Duodenal mucosa (tissue), 2 donors: ENCODE data around the gene RITA1.

Experiments
- H3K27ac ChIP-seq: one replicate; pipeline ENCODE4 v1.7.0; 2013; ENCODE audit warnings: low read depth, low read length
- H3K27me3 ChIP-seq, 2 donors: one replicate each; pipeline ENCODE4 v1.7.0; 2013; ENCODE audit warnings: low read length in 2 of 2, control low read depth in 1 of 2; ENCODE audit not compliant: insufficient read depth in 2 of 2, control insufficient read depth in 1 of 2
- H3K36me3 ChIP-seq, 2 donors: one replicate each; pipeline ENCODE4 v1.7.0; 2013; ENCODE audit warnings: low read length in 2 of 2, control low read depth in 1 of 2; ENCODE audit not compliant: insufficient read depth in 2 of 2, control insufficient read depth in 1 of 2
- H3K4me1 ChIP-seq, 2 donors: one replicate each; pipeline ENCODE4 v1.7.0; 2013; ENCODE audit warnings: low read length in 2 of 2, control low read depth in 1 of 2; ENCODE audit not compliant: insufficient read depth in 2 of 2, control insufficient read depth in 1 of 2
- H3K4me3 ChIP-seq, 2 donors: one replicate each; pipeline ENCODE4 v1.7.0; 2013; ENCODE audit warnings: low read length in 2 of 2, low read depth in 1 of 2
- H3K9ac ChIP-seq, 2 donors: one replicate each; pipeline ENCODE4 v1.7.0; 2013; ENCODE audit warnings: low read length in 2 of 2, low read depth in 1 of 2
- H3K9me3 ChIP-seq, 2 donors: one replicate each; pipeline ENCODE4 v1.7.0; 2013; ENCODE audit warnings: low read length in 2 of 2, control low read depth in 1 of 2; ENCODE audit not compliant: control insufficient read depth in 1 of 2

The RITA1 gene

DNA sequence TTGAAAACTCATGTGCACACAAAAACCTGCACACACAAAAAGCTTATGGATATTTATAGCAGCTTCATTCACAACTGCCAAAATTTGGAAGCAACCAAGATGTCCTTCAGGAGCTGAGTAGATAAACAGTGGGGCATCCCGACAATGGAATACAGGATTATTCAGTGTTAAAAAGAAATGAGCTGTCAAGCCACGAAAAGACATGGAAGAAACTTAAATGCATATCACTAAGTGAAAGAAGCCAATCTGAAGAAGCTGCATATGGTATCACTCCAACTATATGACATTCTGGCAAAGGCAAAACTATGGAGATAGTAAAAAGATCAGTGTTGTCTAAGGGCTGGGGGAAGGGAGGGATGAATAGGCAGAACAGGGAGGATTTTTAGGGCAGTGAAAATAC, 30.5 kb downstream of the RITA1 start:
- no peaks in the 10 kb centered on the region for H3K36me3 ChIP-seq
- no peak overlapping the region for H3K9ac ChIP-seq
- no peaks in the 10 kb centered on the region for H3K9me3 ChIP-seq
- no peak overlapping the region for H3K27ac ChIP-seq
- peaks cover 4 to 11% of the 10 kb centered on the region in 2 donors for H3K4me1 ChIP-seq
- no peak overlapping the region for H3K4me3 ChIP-seq
- H3K27me3 ChIP-seq: no peaks in the 10 kb centered on the region

DNA sequence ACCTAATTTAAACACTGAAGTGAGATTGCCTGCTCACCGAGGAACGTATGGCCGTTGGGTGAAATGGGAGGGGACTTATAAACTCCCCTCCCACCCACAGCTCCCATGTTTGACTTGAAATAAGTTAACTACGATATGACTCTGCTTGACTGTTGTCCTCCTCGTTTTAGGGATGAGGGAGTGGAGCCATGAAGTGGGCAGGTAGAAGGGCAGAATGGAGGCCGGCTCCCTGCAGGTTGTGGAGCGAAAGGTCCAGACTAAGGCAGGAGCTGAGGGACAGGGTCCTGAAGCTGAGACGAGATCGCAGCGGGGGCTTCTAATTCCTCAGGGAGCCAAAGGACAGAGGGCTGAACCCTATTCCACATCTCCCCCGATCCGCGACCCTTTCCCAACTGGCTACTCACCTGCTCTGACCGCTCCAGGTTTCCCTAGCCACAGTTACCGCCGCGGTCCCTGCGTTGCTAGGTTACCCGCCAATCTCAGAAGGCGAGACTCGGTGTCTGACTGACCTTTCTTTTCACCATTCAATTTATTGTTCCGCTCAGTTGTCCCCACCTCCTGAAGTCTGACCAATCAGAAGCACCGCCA, 35.2 kb downstream of the RITA1 start:
- Histone ChIP-seq H3K27ac (no peak overlapping the region), H3K9ac (peak overlapping the region; percentile 41 to 69), H3K27me3 (no peaks in the 10 kb centered on the region), H3K4me3 (peak overlapping the region; percentile 74 to 94), H3K4me1 (peaks cover 19 to 31% of the 10 kb centered on the region in 2 donors), H3K36me3 (no peaks in the 10 kb centered on the region), H3K9me3 (no peaks in the 10 kb centered on the region)

DNA sequence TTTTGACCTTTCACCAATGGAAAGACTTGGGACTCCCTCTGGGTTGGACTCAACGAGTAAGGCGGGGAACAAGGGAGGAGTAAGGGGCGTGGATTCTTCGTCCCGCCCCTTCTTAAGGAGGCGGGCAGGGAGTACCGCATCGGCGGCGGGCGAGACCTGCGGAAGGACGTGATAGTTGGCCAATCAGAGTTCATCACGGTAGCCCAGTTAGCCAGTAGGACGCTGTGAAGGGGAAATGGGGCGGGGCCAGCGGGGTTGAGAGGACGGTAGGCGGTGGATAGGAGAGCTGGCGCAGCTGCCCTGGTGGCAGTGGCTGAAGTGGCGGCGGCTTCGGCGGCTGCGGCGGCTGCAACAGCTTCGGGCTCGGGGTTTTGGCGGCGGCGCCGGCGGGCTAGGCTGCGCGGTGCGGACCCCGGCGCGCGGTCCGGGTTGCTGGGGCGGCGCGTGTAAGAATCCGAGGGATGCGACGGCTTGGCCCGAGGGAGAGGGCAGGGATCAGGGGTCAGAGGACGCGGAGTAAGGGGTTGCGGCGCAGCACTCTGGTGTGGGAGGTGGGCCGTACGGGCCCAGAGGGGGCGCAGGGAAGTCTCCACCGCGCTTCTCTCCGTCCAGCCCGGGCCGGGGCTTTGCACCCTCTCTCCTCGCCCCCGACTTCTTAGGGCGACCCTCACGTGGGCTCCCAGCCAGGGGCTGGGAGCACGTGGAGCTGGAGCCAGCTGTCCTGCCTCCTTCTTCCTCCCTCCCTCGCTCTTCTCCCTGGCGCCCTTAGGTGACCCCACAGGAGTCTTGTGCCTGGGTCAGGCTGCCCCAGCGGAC, 35.9 kb downstream of the RITA1 start, which contains the start of gene TPCN1:
TSS of gene TPCN1 (plus strand) at position 284 of the 816 bp plus-strand sequence. CDS start 5,389 bp downstream, outside the sequence.
- no peaks in the 10 kb centered on the region for H3K9me3 ChIP-seq
- peak within 1 kb of the TSS; percentile 82 to 91 for H3K9ac ChIP-seq
- H3K27me3 ChIP-seq: no peaks in the 10 kb centered on the region
- H3K27ac ChIP-seq: peak within 1 kb of the TSS; percentile 87
- H3K36me3 ChIP-seq: no peaks in the 10 kb centered on the region
- H3K4me3 ChIP-seq: peak within 1 kb of the TSS; percentile 91 to 94
- H3K4me1 ChIP-seq: peaks cover 19 to 31% of the 10 kb centered on the region in 2 donors

DNA sequence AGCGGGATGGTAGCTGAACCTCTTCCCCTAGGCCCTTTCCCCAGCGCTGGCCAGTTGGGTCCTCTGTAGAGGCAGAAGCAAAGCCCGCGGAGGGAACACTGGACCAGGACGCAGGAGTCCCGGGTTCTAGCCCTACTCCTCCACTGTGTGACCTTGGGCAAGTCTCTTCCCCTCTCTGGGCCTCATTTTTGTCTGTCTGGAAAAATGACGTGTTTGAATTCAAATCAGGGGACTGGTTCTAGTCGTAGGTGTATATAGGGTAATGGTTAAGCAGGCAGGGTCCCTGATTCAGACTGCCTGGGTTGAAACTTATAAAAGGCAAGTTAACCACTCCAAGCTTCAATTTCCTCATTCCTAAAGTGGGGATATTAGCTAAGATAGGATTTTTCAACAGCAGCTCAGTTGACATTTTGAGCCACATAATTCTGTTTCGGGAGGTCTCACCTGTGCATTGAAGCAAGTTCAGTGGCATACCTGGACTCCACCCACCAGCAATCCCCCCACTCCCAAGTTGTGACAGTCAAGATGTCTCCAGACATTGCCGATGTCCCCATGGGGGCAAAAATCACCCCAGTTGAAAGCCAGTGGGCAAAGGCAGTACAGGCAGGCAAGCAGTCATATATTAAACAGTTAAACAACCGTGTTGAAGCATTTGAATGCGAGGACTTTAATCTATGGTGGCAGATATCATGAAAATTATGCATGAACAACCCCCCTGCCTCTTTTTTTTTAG, 36.6 kb downstream of the RITA1 start:
- H3K27ac ChIP-seq: peak overlapping the region; percentile 87
- peaks cover 4 to 5% of the 10 kb centered on the region in 2 donors for H3K36me3 ChIP-seq
- H3K9ac ChIP-seq: peak overlapping the region; percentile 82 to 91
- no peaks in the 10 kb centered on the region for H3K27me3 ChIP-seq
- H3K9me3 ChIP-seq: no peaks in the 10 kb centered on the region
- peak overlapping the region; percentile 88 to 91 for H3K4me3 ChIP-seq
- peaks cover 20 to 31% of the 10 kb centered on the region in 2 donors for H3K4me1 ChIP-seq

DNA sequence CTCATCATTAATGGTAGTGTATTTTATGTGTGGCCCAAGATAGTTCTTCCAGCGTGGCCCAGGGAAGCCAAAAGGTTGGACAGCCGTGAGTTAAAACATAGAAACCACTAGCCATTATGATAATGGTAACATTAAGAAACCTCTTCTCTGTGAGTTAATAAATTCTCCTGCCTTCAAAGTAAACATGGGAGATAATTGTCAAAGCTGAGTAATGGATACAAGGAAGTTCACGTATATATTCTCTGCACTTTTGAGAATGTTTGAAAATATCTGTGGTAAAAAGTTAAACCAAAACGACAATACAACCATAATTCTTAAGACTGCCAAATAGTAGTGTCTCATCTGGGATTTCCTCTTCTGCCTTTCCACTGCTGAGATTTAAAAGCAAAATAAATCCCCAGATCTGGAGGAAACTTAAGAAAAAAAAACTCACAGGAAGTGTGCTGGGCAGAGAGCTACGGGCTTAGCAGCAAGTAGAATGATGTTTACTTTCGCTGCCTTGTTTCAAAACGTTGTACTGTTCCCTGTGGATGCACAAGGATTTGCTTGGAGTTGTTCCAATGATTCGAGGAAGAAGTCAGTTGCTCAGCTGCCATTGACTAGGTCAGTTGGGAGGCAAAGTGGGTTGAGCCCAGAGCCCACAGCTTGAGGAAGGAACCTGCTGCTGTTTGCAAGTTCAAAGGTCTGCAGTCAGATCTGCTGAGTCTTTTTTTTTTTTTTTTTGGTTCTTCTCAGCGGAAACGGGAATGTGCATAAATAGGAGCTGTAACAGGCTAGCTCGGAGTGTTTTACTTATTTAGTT, 37.4 kb downstream of the RITA1 start:
- Histone ChIP-seq H3K4me1 (peaks cover 25 to 31% of the 10 kb centered on the region in 2 donors), H3K9ac (peak overlapping the region; percentile 82 to 91), H3K9me3 (no peaks in the 10 kb centered on the region), H3K27ac (peak overlapping the region; percentile 87), H3K36me3 (peaks cover 11 to 12% of the 10 kb centered on the region in 2 donors), H3K27me3 (no peaks in the 10 kb centered on the region), H3K4me3 (peak overlapping the region; percentile 88 to 91)

DNA sequence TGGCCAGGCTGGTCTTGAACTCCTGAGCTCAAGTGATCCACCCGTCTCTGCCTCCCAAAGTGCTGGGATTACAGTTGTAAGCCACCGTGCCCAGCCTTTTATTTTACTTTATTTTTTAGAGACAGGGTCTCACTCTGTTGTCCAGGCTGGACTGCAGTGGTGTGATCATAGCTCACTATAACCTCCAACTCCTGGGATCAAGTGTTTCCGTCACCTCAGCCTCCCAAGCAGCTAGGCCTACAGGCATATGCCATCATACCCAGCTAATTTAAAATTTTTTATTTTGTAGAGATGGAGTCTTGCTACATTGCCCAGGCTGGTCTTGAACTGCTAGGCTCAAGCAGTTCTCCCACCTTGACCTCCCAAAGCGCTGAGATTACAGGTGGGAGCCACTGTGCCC, 39.4 kb downstream of the RITA1 start:
- Histone ChIP-seq H3K4me3 (no peak overlapping the region), H3K9me3 (no peaks in the 10 kb centered on the region), H3K27me3 (no peaks in the 10 kb centered on the region), H3K9ac (no peak overlapping the region), H3K36me3 (peaks cover 15 to 25% of the 10 kb centered on the region in 2 donors), H3K27ac (no peak overlapping the region), H3K4me1 (peaks cover 41 to 45% of the 10 kb centered on the region in 2 donors)

DNA sequence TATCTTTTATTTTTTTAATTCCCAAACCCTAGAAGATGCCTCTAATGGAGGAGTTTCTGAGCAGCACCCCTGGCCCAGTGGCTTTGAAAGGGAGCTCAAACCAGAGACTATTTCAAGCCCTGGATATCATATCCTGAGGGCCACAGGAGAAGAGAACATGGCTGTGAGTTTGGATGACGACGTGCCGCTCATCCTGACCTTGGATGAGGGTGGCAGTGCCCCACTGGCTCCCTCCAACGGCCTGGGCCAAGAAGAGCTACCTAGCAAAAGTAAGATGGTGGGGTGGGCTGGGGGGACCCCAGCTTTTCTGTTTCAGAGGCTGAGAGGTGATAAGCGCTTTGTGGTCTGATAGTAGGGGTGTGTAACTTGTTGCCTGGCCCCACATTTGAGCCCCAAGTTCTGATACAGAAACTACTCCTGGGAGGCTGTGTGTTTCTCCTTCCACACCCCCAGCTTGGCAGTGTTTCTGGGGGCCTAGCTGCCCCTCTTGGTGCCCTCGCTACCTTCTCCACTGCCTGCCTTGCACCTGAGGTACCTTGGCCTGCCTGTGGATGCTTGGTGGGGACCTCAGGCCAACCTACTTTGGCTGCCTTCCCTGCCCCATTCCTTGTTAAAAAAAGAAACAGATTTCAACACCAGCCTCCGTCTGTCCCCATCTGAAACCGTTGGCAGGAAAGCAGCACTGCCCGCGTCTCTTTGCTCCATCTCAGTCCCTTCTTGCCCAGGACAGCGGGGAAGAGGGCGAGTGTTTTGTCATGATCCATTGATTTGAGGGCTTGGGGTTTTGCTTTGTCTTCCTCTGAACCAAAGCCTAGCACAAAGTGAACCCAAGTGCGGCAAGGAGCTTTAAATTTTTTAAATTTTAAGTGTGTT, 41.4 kb downstream of the RITA1 start:
- H3K4me1 ChIP-seq: peaks cover 52 to 53% of the 10 kb centered on the region in 2 donors
- H3K27me3 ChIP-seq: no peaks in the 10 kb centered on the region
- no peaks in the 10 kb centered on the region for H3K9me3 ChIP-seq
- no peak overlapping the region for H3K4me3 ChIP-seq
- no peak overlapping the region for H3K9ac ChIP-seq
- peaks cover 25 to 43% of the 10 kb centered on the region in 2 donors for H3K36me3 ChIP-seq
- H3K27ac ChIP-seq: no peak overlapping the region

DNA sequence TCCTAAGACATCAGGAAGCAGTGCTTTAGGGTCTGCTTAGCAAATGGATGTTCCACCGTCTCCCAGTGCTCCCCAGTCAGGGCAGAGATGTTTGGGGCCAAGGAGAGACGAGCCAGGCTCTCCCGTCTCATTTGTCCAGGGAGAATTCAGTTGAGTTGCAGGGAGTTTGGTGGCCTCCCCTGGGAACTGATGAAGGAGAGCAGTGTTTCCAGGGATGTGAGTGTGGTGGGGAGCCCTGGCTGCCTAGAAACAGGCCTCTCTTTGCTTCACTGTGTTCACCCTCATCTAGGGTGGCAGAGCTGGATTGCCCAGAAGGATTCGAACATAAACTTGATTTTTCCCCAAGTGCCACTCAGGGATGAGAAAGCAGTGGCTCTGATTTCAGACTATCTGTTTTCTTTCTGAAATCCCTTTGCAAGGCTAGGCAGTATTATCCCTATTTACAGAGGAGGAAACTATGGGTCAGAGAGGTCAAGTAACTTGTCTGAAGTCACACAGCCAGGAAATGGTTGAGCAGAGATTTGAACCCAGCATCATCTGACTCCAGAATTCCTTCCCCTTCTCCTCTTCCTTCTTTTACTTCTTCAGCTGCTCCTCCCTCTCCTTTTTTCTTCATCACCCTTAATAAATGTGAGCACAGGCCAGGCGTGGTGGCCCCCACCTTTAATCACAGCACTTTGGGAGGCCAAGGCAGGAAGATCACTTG, 42.3 kb downstream of the RITA1 start:
- no peak overlapping the region for H3K4me3 ChIP-seq
- H3K36me3 ChIP-seq: peaks cover 33 to 52% of the 10 kb centered on the region in 2 donors
- H3K9ac ChIP-seq: no peak overlapping the region
- H3K4me1 ChIP-seq: peaks cover 44 to 48% of the 10 kb centered on the region in 2 donors
- H3K9me3 ChIP-seq: no peaks in the 10 kb centered on the region
- H3K27ac ChIP-seq: no peak overlapping the region
- H3K27me3 ChIP-seq: no peaks in the 10 kb centered on the region
